Fibroblast of skin of scalp (primary cell): ENCODE data around the gene LYSMD4.

Experiments used
- DNase-seq: peaks from one replicate; pipeline ENCODE4 v3.0.0-alpha.2; 2013

Gene LYSMD4

DNA sequence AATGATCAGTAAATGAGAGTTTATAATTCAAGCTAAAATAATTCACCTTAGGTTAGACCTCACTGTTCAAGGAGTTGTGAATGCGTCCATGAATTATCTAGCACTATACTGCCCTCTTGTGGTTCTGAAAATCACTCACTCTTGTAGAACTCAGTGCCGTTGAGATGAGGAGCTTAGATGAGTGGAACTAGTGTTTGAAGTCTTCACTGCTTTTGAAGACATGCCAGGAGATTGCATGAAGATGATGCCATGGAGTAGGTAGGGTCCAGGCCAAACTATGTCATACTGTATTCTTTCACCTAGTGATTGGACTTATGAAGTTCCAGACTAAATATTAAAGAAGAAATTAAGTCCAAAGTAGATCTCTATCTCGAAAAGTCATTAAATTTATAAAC lies 28.8 kb downstream of the LYSMD4 start:
- peak; percentile 88 for DNase-seq

DNA sequence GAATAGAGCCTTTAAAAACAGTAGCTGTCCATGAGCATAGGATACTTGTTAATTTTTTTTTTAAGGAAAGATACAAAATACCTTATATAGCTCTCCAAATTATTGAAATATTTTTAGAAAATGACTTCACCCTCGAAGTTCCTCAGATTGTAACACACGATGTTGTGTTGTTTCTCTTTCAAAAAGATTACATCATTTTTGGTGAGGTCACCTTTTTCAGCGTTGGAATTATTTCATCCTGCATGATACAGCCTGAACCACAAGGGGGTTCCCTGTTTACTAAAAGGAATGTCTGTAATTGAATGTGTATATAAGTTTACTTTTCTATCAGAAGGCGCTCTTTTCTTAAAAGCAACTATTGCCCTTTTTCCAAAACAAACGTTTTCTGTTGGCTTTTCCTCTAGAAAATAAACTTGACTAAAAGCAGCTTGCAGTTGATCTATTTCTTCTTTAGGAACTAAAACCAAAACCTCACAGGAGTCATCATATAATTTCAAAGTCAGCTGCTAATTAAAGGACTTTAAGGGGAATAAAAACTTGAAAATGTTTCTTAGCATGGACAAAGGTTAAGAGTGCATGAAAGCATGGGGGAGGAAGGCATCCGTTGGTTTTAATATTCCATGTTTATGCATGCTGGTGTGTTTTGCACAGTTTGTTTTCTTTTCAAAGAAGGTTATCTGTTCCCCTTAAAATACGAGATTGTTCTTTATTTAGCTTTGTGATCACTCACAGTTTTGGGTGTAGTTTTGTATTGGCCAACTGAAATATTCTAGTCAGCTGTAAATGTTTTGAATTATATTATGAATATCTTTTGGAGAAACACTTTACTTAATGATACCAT lies 29.4 kb downstream of the LYSMD4 start:
- peak; percentile 95 for DNase-seq

DNA sequence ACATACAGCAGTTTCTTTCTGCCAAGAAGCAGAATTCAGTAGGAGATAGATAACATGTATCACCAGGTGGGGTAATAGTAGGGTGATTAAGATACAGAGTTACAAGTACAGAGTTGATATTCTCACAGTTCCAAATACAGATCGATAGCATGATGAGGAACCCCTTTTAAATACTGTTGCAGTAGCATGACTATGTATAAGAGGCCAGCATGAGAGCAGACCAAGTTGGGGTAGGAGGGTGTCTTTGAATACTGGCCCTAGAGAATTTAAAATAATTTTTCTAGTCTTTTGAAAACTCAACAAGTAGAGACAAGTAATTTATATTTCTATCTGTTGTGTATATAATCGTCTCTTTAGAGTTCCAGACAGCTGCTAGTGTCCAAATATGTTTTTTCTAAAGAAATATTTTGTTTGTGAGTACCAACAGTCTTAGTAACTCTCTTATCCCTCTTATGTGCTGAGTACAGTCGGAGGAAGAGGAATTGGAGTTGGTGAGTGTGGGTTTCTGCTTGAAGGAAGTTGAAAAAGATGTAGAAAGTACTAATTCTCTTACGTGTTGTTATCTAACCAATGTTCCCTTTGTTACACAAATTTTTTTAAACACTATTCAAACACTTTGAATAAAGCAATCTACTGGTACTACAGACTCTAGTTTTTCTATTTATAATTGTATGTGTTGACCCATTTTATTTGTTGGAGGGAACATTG lies 30.2 kb downstream of the LYSMD4 start:
- DNase-seq: peak; percentile 49

DNA sequence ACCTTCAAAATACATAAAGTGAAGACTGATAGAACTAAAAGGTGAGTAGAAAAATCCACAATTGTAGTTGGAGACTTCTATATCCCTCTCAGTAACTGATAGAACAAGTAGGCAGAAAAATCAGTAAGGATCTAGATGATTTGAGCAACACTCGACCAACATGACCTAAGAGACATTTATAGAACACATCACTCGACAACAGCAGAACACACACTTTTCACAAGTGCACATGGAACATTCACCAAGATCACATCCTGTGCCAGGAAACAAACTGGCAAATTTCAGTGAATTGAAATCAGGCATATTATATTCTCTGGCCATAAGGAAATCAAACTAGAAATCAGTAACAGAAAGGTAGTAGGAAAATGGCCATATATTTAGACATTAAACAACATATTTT lies 37.1 kb downstream of the LYSMD4 start:
- no peak for DNase-seq

DNA sequence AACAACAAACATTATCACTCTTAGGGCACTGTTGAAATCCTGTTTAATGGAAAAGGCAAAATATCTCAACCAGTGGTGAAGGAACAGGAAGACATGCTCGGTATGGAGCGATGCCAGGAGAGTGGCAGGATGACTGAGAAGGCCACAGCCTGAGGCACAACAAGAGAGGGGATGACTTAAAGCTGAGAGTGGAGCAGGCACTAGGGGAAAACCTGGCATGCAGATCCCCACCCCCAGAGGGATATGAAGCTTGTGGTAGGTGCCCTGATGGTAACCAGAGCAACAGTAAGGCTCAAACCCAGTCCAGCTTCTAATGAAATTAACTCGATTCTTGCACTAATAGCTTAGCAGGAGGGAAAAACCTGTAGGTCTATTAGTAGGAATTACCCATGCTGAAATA lies 40.4 kb downstream of the LYSMD4 start:
- peak; percentile 38 for DNase-seq

DNA sequence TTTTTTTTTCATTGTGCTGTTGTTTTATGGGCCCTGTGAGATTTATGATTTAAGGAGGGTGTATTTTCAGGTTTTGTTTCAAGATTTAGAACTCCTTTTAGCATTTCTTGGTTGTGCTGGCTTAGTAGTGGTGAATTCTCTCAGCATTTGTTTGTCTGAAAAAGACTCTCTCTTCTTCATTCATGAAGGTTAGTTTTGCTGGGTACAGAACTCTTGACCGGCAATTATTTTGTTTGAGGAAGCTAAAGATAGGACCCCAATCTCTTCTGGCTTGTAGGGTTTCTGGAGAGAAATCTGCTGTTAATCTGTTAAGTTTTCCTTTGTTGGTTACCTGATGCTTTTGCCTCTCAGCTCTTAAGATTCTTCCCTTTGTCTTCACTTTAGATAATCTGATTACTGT lies 46.9 kb downstream of the LYSMD4 start:
- DNase-seq: no peak

DNA sequence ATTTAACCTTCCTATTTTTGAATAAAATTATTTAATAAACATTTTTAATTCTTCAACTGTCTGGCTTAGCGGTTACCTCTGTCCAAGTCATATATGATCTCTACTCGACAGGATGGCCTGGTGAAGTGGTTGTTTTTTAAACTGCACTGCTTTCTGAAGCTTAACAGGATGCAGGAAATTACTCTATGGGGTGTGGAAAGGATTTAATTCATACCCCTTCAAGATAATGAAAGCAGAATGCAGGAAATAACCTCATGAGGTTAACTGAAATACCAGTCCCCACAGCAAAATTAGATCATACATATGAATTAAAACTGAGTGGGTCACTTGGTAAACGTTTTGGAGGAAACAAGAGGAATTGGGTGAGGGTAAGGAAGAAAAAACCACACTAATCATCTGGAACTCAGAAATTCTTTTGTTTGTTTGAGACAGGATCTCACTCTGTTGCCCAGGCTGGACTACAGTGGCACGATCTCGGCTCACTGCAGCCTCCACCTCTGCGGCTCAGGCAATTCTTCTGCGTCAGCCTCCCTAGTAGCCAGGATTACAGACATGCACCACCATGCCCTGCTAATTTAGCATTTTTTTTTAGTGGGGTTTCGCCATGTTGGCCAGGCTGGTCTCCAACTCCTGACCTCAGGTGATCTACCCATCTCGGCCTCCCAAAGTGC lies 50.1 kb downstream of the LYSMD4 start:
- DNase-seq: peak; percentile 71

DNA sequence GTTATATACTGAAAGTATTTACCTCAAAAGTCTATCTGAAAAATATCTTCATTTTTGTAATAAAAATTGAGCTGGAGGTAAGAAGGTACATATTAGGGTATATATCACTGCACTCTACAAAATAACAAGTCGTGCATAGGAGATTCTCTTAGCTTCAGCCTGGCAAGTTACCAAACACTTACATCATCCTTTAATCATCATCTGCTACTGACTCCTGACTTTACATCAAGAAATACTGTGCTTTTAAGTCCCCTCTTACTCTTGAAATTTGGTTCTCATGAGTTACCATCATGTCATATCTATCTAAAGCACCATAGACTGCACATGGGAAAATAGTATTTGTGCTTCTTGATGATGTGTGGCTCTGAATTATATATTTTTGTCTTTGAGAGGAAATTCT lies 50.8 kb downstream of the LYSMD4 start:
- DNase-seq: peak; percentile 88

DNA sequence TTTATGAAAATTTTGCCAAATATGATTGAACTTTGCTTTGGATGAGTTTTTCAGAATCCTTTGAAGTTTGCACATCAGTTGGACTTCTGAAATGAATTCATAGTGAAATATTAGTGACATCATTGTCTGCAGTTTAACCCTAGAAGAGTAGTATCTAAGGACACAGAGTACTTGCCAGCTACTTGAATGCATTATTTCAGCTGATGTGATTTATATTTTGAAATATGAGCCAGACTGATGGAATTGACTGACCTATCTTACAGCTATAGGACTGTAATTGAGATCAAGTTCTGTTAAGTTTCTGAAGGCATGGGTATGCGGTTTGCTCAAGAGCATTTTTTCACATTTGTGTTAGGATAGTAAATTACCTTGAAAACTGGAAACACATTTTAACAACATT lies 51.2 kb downstream of the LYSMD4 start:
- DNase-seq: peak; percentile 10

DNA sequence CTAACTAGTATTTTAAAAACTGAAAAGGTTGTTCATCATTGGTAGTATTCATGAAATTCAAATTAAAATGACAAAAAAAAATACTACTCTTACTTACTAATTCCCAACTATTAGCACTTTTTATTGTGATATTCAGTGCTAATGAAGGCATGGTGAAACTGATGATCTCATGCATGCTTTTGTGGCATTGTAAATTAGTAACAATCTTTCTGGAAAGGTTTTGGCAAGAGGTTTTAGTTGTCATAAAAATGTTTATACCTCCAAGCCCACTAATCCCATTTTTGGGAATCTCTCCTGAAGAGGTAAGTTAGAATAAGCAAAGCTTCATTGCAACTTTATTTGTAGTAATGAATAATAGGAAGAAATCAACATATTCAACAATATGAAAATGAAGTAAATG lies 53.0 kb downstream of the LYSMD4 start:
- DNase-seq: no peak

DNA sequence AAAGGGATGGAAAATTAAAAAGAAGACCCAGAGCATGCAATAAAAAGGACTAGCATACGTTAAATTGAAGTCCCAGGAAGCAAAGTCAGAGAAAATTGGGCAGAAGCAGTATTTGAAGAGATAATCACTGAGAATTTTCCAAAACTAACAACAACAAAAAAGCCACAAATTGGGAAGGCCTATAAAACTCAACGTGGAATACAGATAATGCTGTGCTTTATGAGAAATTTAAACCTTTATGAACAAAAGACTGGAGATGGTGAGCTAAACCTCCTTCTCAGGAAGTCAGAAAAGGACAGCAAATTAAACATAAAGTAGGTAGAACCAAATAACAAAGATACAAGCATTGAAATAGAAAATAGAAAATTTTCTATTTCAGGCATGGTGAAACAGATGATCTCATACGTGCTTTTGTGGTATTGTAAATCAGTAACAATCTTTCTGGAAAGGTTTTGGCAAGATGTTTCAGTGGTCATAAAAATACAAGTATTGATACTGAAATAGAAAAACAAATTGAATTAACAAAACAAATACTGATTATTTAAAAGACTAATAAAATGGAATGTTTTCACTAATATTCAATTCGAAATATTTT lies 55.6 kb downstream of the LYSMD4 start:
- DNase-seq: no peak
